Skin of body (tissue), 2 donors: ENCODE data around the gene FBXO33. TPM values are rescaled to one million over a fixed set of nuclear protein-coding genes. Genes with fewer than 3 reads are reported as not detected.
"Not testable (repeated sequence)": the region's sequence is repeated elsewhere in the genome, so short reads cannot be mapped to it uniquely, and the experiment has no call there.

Experiments used
- DNase-seq: peaks from one replicate; lab custom pipeline; 2025; lab: John Stamatoyannopoulos, UW
- total RNA-seq: library from RNA; depleted of rRNA; stranded (reverse); fragments of >200 nt; gene quantifications from one replicate; pipeline ENCODE4 v1.2.3, GENCODE V29; 2014

The FBXO33 gene
- total RNA-seq, 1 donor from 2014 or later = 12.3 TPM

- no peak for DNase-seq
Observed at GRCh38 chr14:39374851-39375250, 57.4 kb downstream of the FBXO33 start.

- DNase-seq = no peak
Observed at GRCh38 chr14:39372656-39373055, 59.6 kb downstream of the FBXO33 start.

- no peak for DNase-seq
Observed at GRCh38 chr14:39370415-39370814, 61.8 kb downstream of the FBXO33 start.

- DNase-seq = no peak
Observed at GRCh38 chr14:39369029-39369428, 63.2 kb downstream of the FBXO33 start.

- peak; percentile 38 for DNase-seq
Observed at GRCh38 chr14:39368261-39368959, 63.8 kb downstream of the FBXO33 start.

- DNase-seq = no peak
Observed at GRCh38 chr14:39367387-39367751, 64.9 kb downstream of the FBXO33 start.

- no peak for DNase-seq
Observed at GRCh38 chr14:39366460-39367386, 65.5 kb downstream of the FBXO33 start.

GRCh38 chr14:39365354-39365753 is 66.9 kb downstream of the FBXO33 start:
- no peak for DNase-seq

- DNase-seq = no peak
Observed at GRCh38 chr14:39364509-39364908, 67.7 kb downstream of the FBXO33 start.

GRCh38 chr14:39361556-39361955 is 70.7 kb downstream of the FBXO33 start:
- DNase-seq = not testable (repeated sequence)

GRCh38 chr14:39360316-39360715 is 71.9 kb downstream of the FBXO33 start:
- no peak for DNase-seq

GRCh38 chr14:39359069-39359468 is 73.2 kb downstream of the FBXO33 start:
- DNase-seq = not testable (repeated sequence)

GRCh38 chr14:39351708-39352107 is 80.5 kb downstream of the FBXO33 start:
- DNase-seq = no peak

- no peak for DNase-seq
Observed at GRCh38 chr14:39350866-39351265, 81.4 kb downstream of the FBXO33 start.

Other genes starting within 250 kb of the FBXO33 start
- gene MIA2, start 198.5 kb downstream of the FBXO33 start, total RNA-seq = 19.9 TPM